HL-60 (cell line): ENCODE measurements around the gene TSC22D3.

Experiments
- GABPA ChIP-seq: IDR thresholded peaks from 2 replicates; pipeline ENCODE4 v1.6.1; 2012; ENCODE audit warnings: low read depth
- POLR2AphosphoS5 ChIP-seq: IDR thresholded peaks from 2 replicates; pipeline ENCODE4 v1.6.1; 2012; ENCODE audit warnings: low read depth
- REST ChIP-seq: IDR thresholded peaks from 2 replicates; pipeline ENCODE4 v1.6.1; 2012; ENCODE audit warnings: low read depth; ENCODE audit not compliant: insufficient replicate concordance
- SPI1 ChIP-seq: IDR thresholded peaks from 2 replicates; pipeline ENCODE4 v1.6.1; 2012; ENCODE audit warnings: low read depth, mild to moderate bottlenecking, borderline replicate concordance
- TF ChIP-seq, protein P1 (sequence below): IDR thresholded peaks from one replicate; pipeline ENCODE4 v1.5.1; 2011; ENCODE audit warnings: low read length, control low read depth, inconsistent platforms; ENCODE audit not compliant: insufficient read depth

DNA sequence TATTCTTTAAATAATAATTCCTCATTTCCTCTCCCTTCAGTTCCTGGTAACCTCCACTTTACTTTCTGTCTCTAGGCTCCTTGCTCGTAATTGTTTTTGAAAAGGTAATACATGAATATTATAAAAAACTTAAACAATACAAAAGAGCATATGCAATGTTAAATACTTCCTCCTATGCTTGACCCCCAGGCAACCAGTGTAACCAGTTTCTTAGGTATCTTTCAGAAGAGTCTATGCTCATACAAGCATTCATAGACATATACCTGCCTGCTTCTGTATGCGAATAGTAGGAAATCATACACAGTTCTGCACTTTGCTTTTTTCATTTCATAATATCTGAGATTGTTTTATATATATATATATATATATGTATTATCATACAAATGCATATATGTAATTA, 47.5 kb upstream of the TSC22D3 start:
- TF ChIP-seq, protein P1, sequence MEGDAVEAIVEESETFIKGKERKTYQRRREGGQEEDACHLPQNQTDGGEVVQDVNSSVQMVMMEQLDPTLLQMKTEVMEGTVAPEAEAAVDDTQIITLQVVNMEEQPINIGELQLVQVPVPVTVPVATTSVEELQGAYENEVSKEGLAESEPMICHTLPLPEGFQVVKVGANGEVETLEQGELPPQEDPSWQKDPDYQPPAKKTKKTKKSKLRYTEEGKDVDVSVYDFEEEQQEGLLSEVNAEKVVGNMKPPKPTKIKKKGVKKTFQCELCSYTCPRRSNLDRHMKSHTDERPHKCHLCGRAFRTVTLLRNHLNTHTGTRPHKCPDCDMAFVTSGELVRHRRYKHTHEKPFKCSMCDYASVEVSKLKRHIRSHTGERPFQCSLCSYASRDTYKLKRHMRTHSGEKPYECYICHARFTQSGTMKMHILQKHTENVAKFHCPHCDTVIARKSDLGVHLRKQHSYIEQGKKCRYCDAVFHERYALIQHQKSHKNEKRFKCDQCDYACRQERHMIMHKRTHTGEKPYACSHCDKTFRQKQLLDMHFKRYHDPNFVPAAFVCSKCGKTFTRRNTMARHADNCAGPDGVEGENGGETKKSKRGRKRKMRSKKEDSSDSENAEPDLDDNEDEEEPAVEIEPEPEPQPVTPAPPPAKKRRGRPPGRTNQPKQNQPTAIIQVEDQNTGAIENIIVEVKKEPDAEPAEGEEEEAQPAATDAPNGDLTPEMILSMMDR, result no peak
- TF ChIP-seq POLR2AphosphoS5, result no peak
- TF ChIP-seq SPI1, result no peak
- TF ChIP-seq REST, result no peak
- no peak for TF ChIP-seq GABPA
